ENCODE results near the gene B2M.

GRCh38 chr15:44763848-44764247, 52.5 kb downstream of the B2M start:
- TF ChIP-seq POLR2A (IDR thresholded peaks at IDR 0.05; ENCODE audit: low read length) (no peak), GATA1 (IDR thresholded peaks at IDR 0.05; ENCODE audit: low read depth, low read length) (no peak)

Measured in erythroblast (primary cell).